HCT116 (cell line): ENCODE measurements around the gene FOSB. TPM values are rescaled to one million over a fixed set of nuclear protein-coding genes. Genes with fewer than 3 reads are reported as not detected.

ENCODE experiments used
- ATAC-seq: fragments of 200-7000 bp; cut with Tn5 transposase; 2 replicates; pipeline ENCODE4 v1.9.1; 2020; ENCODE audit warnings: mild to moderate bottlenecking, moderate library complexity
- BruUV-seq: library from RNA; stranded (reverse); fragments of 400-500 nt; replicated peaks from 2 replicates; lab custom pipeline; 2021; lab: Mats Ljungman, UMichigan
- CTCF ChIA-PET: fragments of 300-600 bp; sonication (Branson Sonifier 250); formaldehyde crosslinking; loops from one replicate; lab custom pipeline; 2021; ENCODE audit warnings: antibody characterized with exemption; lab: Charles Lee
- POLR2A ChIA-PET: fragments of 300-600, 350-600 bp; sonication (Branson Sonifier 250); formaldehyde crosslinking; loops from one replicate; lab custom pipeline; 2021; ENCODE audit warnings: antibody characterized with exemption; lab: Charles Lee
- RAD21 ChIA-PET, 2 experiments: fragments of 300-600 bp; sonication (Branson Sonifier 250); formaldehyde crosslinking; loops; one replicate each; lab custom pipeline; 2023; ENCODE audit warnings: low total read pairs in 2 of 2; ENCODE audit not compliant: uncharacterized antibody in 2 of 2, unreplicated experiment in 2 of 2, low non-redundant PET in 1 of 2; lab: Charles Lee
- DNase-seq: peaks from one replicate; pipeline ENCODE4 v3.0.0-alpha.2; 2010; ENCODE audit warnings: low read depth, low spot score
- H2AFZ ChIP-seq: fragments of 200-600 bp; shearing (Covaris generic), sonication (generic); 2 replicates; pipeline ENCODE4 v1.6.1; 2017; ENCODE audit warnings: low read depth, mixed run types, mixed read lengths, antibody characterized with exemption, low read length; ENCODE audit not compliant: poor library complexity, severe bottlenecking
- H3K27ac ChIP-seq: 2 replicates; pipeline ENCODE4 v1.5.1; 2012; ENCODE audit warnings: low read depth, low read length
- H3K27me3 ChIP-seq: fragments of 200-600 bp; sonication (generic); 2 replicates; pipeline ENCODE4 v1.6.1; 2016; ENCODE audit warnings: mixed run types, low read length, mixed read lengths; ENCODE audit not compliant: insufficient read depth
- H3K36me3 ChIP-seq, 2 experiments: fragments of 200-500 bp in 1 of 2; fragments of 200-600 bp in 1 of 2; sonication (Bioruptor generic) in 1 of 2; sonication (generic) in 1 of 2; 2 replicates each; pipeline versions ENCODE4 v1.5.1 to v1.6.1; 2014 to 2016; ENCODE audit warnings: low read length in 2 of 2, inconsistent platforms in 1 of 2, mixed read lengths in 1 of 2, mixed run types in 1 of 2; ENCODE audit not compliant: insufficient read depth in 2 of 2, control insufficient read depth in 1 of 2
- H3K4me1 ChIP-seq, 2 experiments: fragments of 200-600 bp in 1 of 2; sonication (generic) in 1 of 2; 2 replicates each; pipeline versions ENCODE4 v1.5.1 to v1.6.1; 2012 to 2017; ENCODE audit warnings: low read length in 2 of 2, inconsistent platforms in 1 of 2, mild to moderate bottlenecking in 1 of 2, mixed read lengths in 1 of 2, mixed run types in 1 of 2, moderate library complexity in 1 of 2; ENCODE audit not compliant: insufficient read depth in 2 of 2, control insufficient read depth in 1 of 2
- H3K4me2 ChIP-seq: fragments of 200-600 bp; sonication (generic); 2 replicates; pipeline ENCODE4 v1.6.1; 2017; ENCODE audit warnings: mixed run types, low read length, mixed read lengths
- H3K4me3 ChIP-seq, 2 experiments: fragments of 200-600 bp in 1 of 2; sonication (generic) in 1 of 2; replicated peaks in 1 of 2; 2 replicates each; pipeline ENCODE4 v1.5.1; 2011 to 2016; ENCODE audit warnings: low read length in 2 of 2, control low read depth in 1 of 2, low read depth in 1 of 2, mild to moderate bottlenecking in 1 of 2, mixed read lengths in 1 of 2, mixed run types in 1 of 2
- H3K79me2 ChIP-seq: fragments of 200-600 bp; sonication (generic); 2 replicates; pipeline ENCODE4 v1.6.1; 2017; ENCODE audit warnings: mild to moderate bottlenecking, mixed run types, low read length, moderate library complexity, mixed read lengths; ENCODE audit not compliant: insufficient read depth
- H3K9ac ChIP-seq: fragments of 200-600 bp; sonication (generic); 2 replicates; pipeline ENCODE4 v1.6.1; 2016; ENCODE audit warnings: low read length, mixed read lengths
- H3K9me2 ChIP-seq: fragments of 200-600 bp; sonication (generic), shearing (Covaris generic); 2 replicates; pipeline ENCODE4 v1.6.1; 2017; ENCODE audit warnings: mixed run types, mild to moderate bottlenecking, moderate library complexity; ENCODE audit not compliant: insufficient read depth
- H3K9me3 ChIP-seq, 2 experiments: fragments of 200-500 bp in 1 of 2; fragments of 200-600 bp in 1 of 2; sonication (Bioruptor generic) in 1 of 2; sonication (generic) in 1 of 2; 2 replicates each; pipeline ENCODE4 v1.6.1; 2014 to 2017; ENCODE audit warnings: low read length in 2 of 2, mixed read lengths in 2 of 2, inconsistent platforms in 1 of 2, low read depth in 1 of 2, mild to moderate bottlenecking in 1 of 2, mixed run types in 1 of 2, moderate library complexity in 1 of 2; ENCODE audit not compliant: control insufficient read depth in 1 of 2, insufficient read depth in 1 of 2
- H4K20me1 ChIP-seq: fragments of 200-600 bp; sonication (generic), shearing (Covaris generic); 2 replicates; pipeline ENCODE4 v1.6.1; 2017; ENCODE audit warnings: mixed run types, mild to moderate bottlenecking, moderate library complexity; ENCODE audit not compliant: insufficient read depth
- EZH2 ChIP-seq: fragments of 200-600 bp; sonication (generic); IDR thresholded peaks from 2 replicates; pipeline ENCODE4 v1.6.1; 2017; ENCODE audit warnings: antibody characterized with exemption, mixed run types
- JUND ChIP-seq: IDR thresholded peaks from 2 replicates; pipeline ENCODE4 v1.6.1; 2012
- RAD21 ChIP-seq: IDR thresholded peaks from 2 replicates; pipeline ENCODE4 v1.6.1; 2012; ENCODE audit warnings: low read depth, mild to moderate bottlenecking
- REST ChIP-seq: IDR thresholded peaks from 2 replicates; pipeline ENCODE4 v1.6.1; 2012; ENCODE audit warnings: low read depth
- SIN3A ChIP-seq: IDR thresholded peaks from 2 replicates; pipeline ENCODE4 v1.6.1; 2012; ENCODE audit warnings: low read depth
- intact Hi-C: fragments of 100-400 bp; cut with micrococcal nuclease; formaldehyde crosslinking; loops from 2 replicates; pipeline ENCODE4 v1.10.0; 2022
- total RNA-seq: library from RNA; stranded (reverse); gene quantifications from one replicate; pipeline ENCODE4 v1.2.1, GENCODE V29; 2021; ENCODE audit not compliant: unreplicated experiment

FOSB gene
- total RNA-seq, 1 experiment from 2014 or later: 12.6 TPM

DNA sequence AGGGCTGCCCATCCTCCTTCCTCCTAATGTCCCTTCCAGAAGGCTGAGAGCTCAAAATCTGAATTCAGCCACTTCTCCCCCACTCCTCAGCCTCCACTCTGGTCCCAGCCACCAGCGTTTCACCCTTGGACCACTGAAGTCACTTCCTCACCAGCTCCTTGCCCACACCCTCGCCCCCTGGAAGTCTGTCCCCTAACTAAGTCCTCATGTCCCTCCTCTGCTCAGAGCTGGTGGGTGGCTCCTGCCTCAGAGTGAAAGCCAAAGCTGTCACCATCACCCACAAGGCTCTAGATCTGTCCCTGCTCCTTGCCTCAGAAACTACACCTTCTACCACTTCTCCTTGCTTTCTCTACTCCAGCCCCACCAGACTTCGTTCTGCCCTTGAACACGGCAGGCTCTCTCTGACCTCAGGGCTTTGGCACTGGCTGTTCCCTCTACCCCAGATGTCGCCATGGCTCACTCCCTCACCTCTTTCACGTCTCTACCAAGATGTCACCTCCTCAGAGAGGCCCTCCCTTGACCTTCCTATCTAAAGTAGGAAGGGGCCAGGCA is 45.8 kb upstream of the FOSB start:
- H3K27ac ChIP-seq: peak overlapping the region; percentile 41
- POLR2A ChIA-PET: interaction anchor here (0.7 to 0.8 kb wide), 2 partner anchors 9 to 15 kb away, joined by 3 read pairs; no protein-coding TSS in a partner anchor
- intact Hi-C loops: no loop called here

More for the DNA sequence above, 45.8 kb upstream of the FOSB start:
- ChIA-PET RAD21 (no interaction called here), CTCF (no interaction called here)
- TF ChIP-seq RAD21 (no peak), JUND (no peak), SIN3A (no peak), EZH2 (no peak), REST (no peak)
- BruUV-seq: no TSS peak
- DNase-seq: no peak
- no peak overlapping the region for H2AFZ ChIP-seq
- H3K9me2 ChIP-seq: no peaks in the 10 kb centered on the region
- H3K36me3 ChIP-seq: peaks cover 9 to 14% of the 10 kb centered on the region in 2 experiments; a peak in 3 of 4 replicates
- no peaks in the 10 kb centered on the region for H4K20me1 ChIP-seq
- H3K27me3 ChIP-seq: no peaks in the 10 kb centered on the region
- peak overlapping the region; percentile 7; the same call in 1 of the 2 replicates for H3K9ac ChIP-seq
- H3K4me2 ChIP-seq: peak overlapping the region; percentile 100
- no peak for ATAC-seq
- H3K4me3 ChIP-seq: peak overlapping the region; percentile 25 to 93; a peak in 3 of 4 replicates
- H3K79me2 ChIP-seq: peaks cover 32% of the 10 kb centered on the region
- H3K9me3 ChIP-seq: no peaks in the 10 kb centered on the region
- H3K4me1 ChIP-seq: peaks cover 34 to 64% of the 10 kb centered on the region in 2 experiments
